Measurements from ENCODE around the gene AK2.

Gene AK2

GRCh38 chr1:33021567-33022431, 14.9 kb downstream of the AK2 start:
- no peak for DNase-seq

DNA sequence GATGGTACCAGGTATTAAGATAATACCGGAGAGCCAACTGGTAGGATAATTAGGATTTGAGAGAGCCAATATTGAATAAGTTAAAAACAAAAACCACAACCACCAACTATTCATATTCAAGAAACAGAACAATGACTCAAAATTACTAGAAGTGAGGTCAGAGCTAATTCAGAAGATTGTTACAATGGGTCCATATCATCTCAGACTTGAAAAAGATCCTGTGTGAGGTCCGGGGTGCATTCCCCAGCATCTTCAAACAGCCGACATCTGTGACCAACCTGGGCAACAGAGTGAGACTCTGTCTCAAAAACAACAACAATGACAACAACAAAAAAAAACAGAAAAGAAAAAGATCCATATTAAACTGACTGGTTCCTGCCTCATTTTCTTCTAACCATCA, 18.6 kb downstream of the AK2 start:
- no peak for DNase-seq

GRCh38 chr1:33017175-33017574, 19.5 kb downstream of the AK2 start:
- DNase-seq = no peak

- DNase-seq = no peak
Measured at GRCh38 chr1:33015216-33015615, 21.5 kb downstream of the AK2 start.

GRCh38 chr1:33014464-33015163, 22.1 kb downstream of the AK2 start:
- DNase-seq = no peak

DNA sequence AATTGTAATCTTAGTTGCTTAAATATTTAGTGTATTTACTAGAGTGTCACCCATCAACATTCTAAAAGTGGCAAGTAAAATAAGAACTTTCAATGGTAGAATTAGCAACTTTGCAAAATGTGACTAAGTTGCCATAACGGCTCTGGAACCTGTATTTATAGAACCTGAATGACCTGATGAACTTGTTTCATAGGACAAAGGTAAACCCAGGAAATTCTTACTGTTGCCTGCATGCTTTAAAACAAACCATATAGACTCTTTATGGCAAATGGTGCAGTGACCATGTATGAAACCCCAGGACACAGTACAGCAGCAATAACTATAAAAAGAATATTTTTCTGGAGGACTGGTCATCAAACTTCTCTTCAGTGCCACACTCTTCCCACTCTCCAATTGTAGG, 22.9 kb downstream of the AK2 start:
- DNase-seq = no peak

DNA sequence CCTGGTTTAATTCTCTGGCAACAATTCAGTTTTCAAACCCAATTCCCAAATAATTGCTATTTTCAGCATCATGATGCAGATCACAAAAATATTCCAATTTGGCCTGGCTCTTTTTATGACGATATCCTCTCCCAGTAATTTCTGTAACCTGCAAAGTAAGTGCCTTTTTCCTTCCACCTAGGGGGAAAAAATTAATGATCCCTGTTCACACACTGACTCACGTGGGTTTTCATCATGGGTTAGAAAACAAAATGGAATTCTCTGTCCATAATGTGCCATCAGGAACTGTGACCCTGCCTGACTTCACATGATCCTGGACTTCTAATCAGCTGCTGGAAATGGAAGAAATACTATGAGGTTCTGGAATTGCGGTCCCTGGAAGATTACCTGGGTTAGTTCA, 24.5 kb downstream of the AK2 start:
- DNase-seq = no peak

DNA sequence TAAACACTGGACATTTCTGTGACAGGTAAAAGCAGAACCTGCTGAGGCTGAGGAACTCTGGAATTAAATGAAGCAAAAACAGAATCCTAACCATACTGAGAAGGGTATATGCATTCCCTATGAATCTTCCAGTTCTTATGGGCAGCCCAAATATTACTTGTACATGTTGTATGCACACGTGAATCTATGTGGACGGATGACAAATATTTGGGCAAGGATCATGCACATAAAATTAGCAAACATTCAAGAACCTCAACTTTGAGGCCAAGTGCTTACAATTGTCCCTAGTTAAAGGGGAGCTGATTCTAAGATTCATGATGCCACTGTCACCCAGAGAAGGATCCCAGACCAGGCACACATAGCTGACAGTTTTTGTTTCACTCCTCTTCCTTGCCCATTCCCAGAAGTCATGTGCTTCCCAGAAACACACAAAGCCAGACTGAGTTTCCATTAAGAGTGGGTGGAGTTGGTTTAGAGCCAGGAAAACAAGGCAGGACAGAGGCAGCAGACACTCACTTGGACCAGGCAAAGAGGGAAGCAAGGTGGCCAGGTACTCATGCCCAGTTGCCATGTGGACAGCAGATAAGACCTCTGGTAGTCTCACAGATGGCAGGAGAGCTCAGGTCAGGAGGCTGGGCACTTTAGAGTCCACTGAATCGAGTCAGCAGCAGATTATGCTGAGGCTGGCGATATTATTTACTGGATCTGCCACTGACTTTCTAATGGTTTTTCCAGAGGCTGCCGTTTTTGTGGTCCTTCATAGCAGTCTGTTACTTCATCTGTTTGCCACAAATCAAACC, 25.6 kb downstream of the AK2 start:
- no peak for DNase-seq

GRCh38 chr1:33009561-33009960, 27.1 kb downstream of the AK2 start:
- no peak for DNase-seq

DNA sequence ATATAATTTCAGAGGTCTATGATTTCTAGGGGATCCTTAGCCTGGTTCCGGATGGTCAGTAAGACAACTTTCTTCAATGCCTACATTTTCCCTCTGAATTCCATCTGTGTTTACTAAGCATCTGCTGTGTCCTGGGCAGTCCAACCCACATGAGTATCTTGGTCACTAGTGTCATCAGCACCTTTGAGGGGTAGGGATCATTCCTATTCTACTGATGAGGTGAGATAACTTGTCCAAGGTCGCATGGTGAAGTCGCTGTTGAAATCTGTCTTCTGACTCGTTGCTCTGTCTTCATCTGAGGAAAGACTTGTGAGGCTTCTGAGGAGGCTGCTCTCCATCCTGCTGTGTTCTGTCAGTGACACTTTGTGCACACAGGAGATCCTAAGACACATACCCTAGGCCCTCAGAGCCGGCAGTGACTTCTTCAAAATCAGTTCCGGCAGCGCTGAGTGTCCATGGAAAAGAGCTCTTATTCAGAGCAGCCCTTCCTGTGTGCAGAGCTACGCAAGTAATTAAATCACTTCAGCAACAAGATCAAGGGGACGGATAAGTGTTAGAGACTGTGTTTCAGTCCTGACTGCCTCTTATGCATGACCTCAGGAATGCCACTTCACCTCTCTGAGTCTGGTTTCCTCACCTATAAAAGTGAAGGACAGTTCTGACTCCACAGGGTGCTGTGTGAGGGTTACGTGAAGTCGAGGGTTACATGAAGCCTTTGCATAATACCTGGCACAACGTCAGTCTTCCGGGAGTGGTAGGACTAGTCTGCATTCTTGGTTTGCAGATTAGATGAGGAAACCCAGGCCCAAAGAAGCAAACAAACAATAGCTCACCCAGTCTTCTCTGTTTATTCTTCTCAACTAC, 28.4 kb downstream of the AK2 start:
- DNase-seq = no peak

DNA sequence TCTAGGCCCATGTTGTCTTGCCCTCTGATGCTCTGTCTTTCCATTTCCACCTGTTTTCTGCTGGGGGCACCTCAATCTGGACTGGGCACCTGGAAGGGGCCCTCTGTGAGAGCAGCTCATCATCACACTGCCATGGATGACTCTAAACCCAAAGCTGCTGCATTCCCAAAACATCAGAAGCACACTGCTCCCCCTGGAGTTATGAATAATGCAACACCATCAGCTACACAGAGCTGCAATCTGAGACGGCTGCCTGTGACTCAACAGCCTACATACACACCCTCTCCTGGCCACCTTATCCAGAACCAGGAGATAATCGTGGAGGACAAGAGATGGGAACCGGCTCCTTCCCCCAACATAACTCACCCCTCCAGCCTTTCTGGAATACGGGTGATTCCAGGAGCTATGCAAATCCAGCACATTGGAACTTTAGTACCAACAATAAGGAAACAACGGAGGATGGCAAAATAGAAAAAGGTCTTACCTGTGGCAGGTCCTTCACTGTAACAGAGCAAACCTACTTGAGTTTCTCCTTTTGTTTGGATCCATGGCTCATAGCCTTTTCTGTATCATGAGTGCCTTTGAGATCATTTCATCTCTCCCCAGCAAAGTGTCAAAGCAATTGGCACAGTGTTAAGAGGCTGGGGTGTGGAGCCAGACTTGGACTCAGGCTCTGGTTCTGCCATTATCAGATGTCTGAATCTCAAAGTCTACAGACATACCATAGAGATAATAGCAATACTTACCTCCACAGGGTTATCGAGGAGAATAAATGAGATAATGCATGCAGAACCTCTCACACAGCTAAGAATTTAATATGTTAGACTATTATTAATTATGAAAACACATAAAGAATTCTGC, 29.3 kb downstream of the AK2 start:
- DNase-seq = peak; percentile 63

DNA sequence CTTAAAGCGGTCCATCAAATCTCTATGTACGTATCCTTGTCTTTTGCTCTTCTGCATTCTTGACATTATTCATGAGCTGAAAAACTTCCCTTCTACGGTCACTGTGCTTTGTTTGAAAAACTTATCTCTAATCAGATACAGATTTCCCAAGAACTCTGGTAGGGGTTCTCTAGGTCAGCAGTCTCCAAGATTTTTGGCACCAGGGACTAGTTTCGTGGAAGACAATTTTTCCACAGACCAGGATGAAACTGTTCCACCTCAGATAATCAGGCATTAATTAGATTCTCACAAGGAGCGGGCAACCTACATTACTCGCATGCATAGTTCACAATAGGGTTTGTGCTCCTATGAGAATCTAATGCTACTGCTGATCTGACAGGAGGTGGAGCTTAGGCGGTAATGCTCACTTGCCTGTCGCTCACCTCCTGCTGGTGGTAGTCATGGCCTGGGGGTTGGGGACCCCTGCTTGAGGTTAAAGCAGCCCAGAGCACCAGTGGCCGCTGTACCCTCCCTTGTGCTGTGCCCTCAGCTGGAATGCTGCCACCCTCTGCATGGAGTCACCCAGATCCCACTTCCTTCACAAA, 30.8 kb downstream of the AK2 start:
- no peak for DNase-seq

GRCh38 chr1:33005117-33005837, 31.4 kb downstream of the AK2 start:
- no peak for DNase-seq

DNA sequence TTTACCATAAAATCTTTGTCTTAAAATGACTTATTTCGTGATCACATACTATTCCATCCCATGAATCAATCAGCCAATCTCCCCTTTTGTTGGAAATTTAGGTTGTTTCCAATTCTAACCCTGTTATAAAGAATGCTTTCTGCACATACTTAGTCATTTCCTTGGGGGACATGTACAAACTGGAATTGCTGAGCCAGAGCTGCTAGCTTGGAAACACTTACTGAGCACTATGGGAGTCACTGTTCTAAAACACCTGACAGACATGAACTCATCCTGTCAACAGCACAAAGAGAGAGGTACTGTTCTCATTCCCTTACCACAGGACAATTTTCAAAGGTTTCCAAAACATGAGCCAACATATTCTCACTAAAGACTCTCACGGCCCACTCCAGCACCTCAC, 32.1 kb downstream of the AK2 start:
- no peak for DNase-seq

DNA sequence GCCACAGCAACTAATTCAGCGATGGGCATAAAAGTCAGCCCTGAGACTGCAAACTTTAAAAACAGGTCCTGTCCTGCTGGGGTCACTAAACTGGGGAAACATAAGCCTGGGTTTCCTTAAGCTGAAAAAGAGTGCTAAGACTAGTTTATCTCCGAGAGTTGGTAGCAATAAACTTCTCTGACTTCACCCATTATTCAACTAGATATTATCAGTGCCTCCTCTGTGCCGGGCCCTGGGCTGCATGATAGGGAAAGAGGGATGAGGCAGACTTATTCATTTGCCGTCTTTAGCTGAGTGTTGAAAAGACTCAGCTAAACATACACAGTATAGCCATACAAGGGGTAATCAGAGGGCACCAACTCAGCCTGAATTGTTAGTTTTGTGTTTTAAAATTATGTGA, 33.0 kb downstream of the AK2 start:
- no peak for DNase-seq

- DNase-seq = no peak
Measured at GRCh38 chr1:33002006-33002405, 34.7 kb downstream of the AK2 start.

DNA sequence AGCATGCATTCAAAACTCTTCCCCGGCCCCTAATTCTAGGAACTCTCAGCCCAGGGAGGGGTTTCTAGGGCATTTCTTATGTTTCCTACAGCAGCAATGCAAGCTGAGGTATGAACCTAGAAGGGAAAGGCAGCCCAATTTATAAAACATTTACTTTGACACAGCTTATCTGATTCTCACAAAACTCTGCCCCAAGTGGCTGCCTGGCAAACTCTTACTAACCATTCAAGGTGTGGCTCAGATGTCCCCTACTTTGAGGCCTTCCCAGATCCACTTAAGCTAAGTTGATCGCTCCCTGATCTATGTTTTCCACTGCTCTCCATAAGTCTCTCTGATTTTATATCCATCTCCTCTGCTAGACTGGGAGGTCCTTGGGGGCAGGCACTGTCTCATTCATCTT, 35.4 kb downstream of the AK2 start:
- DNase-seq = no peak

- no peak for DNase-seq
Measured at GRCh38 chr1:33000427-33001026, 36.2 kb downstream of the AK2 start.

- no peak for DNase-seq
Measured at GRCh38 chr1:32998997-32999396, 37.7 kb downstream of the AK2 start.

DNA sequence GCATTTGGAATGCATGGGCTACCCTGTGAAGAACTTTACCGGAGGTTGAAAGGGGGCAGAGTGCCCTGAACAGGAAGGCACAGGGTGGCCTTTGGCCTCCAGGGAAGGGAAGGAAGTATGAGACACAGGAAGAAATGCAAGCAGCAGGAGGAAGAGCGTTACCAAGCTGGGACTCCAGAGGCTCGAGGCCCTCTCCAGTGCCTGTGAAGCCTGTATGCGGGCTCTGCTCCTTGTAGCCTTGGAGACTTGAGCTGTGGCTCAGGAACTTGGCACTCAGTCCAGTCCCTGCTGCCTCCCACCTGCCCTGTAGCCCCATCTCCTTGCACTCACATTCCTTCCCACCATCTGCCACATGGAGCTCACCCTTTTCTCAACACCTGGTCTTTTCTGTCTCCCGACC, 38.6 kb downstream of the AK2 start:
- DNase-seq = no peak
